GM20431 (cell line): ENCODE results near the gene PLEKHJ1.
"Not testable (repeated sequence)": the region's sequence is repeated elsewhere in the genome, so short reads cannot be mapped to it uniquely, and the experiment has no call there.

Source experiments
- in situ Hi-C: fragments of 300-500 bp; cut with MseI, MboI; formaldehyde crosslinking; loops from one replicate; pipeline ENCODE4 v1.15.0; 2020; ENCODE audit warnings: low sequenced_read_pairs; ENCODE audit not compliant: unreplicated experiment

Gene PLEKHJ1

GRCh38 chr19:2208975-2209374 lies 27.2 kb downstream of the PLEKHJ1 start:
- in situ Hi-C loops: no loop called here

- in situ Hi-C loops: no loop called here
These were observed 27.9 kb downstream of the PLEKHJ1 start for GRCh38 chr19:2207991-2208860.

- in situ Hi-C loops: no loop called here
These were observed 29.1 kb downstream of the PLEKHJ1 start for GRCh38 chr19:2207008-2207407.

GRCh38 chr19:2202366-2202765 lies 33.8 kb downstream of the PLEKHJ1 start:
- in situ Hi-C loops: no loop called here

- in situ Hi-C loops: no loop called here
These were observed 34.5 kb downstream of the PLEKHJ1 start for GRCh38 chr19:2201473-2202148.

GRCh38 chr19:2200624-2201294 lies 35.4 kb downstream of the PLEKHJ1 start:
- in situ Hi-C loops: not testable (repeated sequence)

- in situ Hi-C loops: no loop called here
These were observed 36.1 kb downstream of the PLEKHJ1 start for GRCh38 chr19:2199861-2200623.

- in situ Hi-C loops: no loop called here
These were observed 36.9 kb downstream of the PLEKHJ1 start for GRCh38 chr19:2199215-2199614.

- in situ Hi-C loops: no loop called here
These were observed 37.8 kb downstream of the PLEKHJ1 start for GRCh38 chr19:2198317-2198716.

GRCh38 chr19:2197270-2197669 lies 38.9 kb downstream of the PLEKHJ1 start:
- in situ Hi-C loops: no loop called here

- in situ Hi-C loops: no loop called here
These were observed 40.2 kb downstream of the PLEKHJ1 start for GRCh38 chr19:2195914-2196313.

GRCh38 chr19:2195361-2195760 lies 40.8 kb downstream of the PLEKHJ1 start:
- in situ Hi-C loops: no loop called here

GRCh38 chr19:2194513-2195078 lies 41.5 kb downstream of the PLEKHJ1 start:
- in situ Hi-C loops: no loop called here

GRCh38 chr19:2193807-2194206 lies 42.3 kb downstream of the PLEKHJ1 start:
- in situ Hi-C loops: no loop called here

GRCh38 chr19:2192862-2193261 lies 43.3 kb downstream of the PLEKHJ1 start:
- in situ Hi-C loops: no loop called here

GRCh38 chr19:2191456-2192310 lies 44.4 kb downstream of the PLEKHJ1 start:
- in situ Hi-C loops: no loop called here

- in situ Hi-C loops: no loop called here
These were observed 45.2 kb downstream of the PLEKHJ1 start for GRCh38 chr19:2190848-2191455.

- in situ Hi-C loops: no loop called here
These were observed 46.2 kb downstream of the PLEKHJ1 start for GRCh38 chr19:2189880-2190279.
